Endodermal cell (in vitro differentiated cells): Measurements from ENCODE around the gene ANKRD13A. TPM values are rescaled to one million over a fixed set of nuclear protein-coding genes. Genes with fewer than 3 reads are reported as not detected.
"Not testable (repeated sequence)": the region's sequence is repeated elsewhere in the genome, so short reads cannot be mapped to it uniquely, and the experiment has no call there.

Source experiments
- DNase-seq: peaks from one replicate; pipeline ENCODE4 v3.0.0-alpha.2; 2017
- H3K27ac ChIP-seq: 2 replicates; pipeline ENCODE4 v1.5.1; 2013; ENCODE audit warnings: mild to moderate bottlenecking, low read depth, low read length, moderate library complexity
- H3K27me3 ChIP-seq: 2 replicates; pipeline ENCODE4 v1.6.1; 2013; ENCODE audit warnings: mild to moderate bottlenecking, low read length, moderate library complexity; ENCODE audit not compliant: insufficient read depth, control insufficient read depth, poor library complexity, severe bottlenecking
- H3K36me3 ChIP-seq: 2 replicates; pipeline ENCODE4 v1.7.0; 2013; ENCODE audit warnings: mild to moderate bottlenecking, low read length, moderate library complexity; ENCODE audit not compliant: control insufficient read depth, insufficient read depth
- H3K4me1 ChIP-seq: one replicate; pipeline ENCODE4 v1.7.0; 2013; ENCODE audit warnings: low read length; ENCODE audit not compliant: control insufficient read depth, insufficient read depth
- H3K4me3 ChIP-seq: 2 replicates; pipeline ENCODE4 v1.5.1; 2013; ENCODE audit warnings: mild to moderate bottlenecking, low read length, moderate library complexity
- H3K9ac ChIP-seq: 2 replicates; pipeline ENCODE4 v1.6.1; 2013; ENCODE audit warnings: mild to moderate bottlenecking, low read length, moderate library complexity; ENCODE audit not compliant: poor library complexity, severe bottlenecking; ENCODE audit errors: extremely low read depth
- H3K9me3 ChIP-seq: 2 replicates; pipeline ENCODE4 v1.6.1; 2013; ENCODE audit warnings: mild to moderate bottlenecking, low read length, moderate library complexity; ENCODE audit not compliant: control insufficient read depth
- H3K27ac Mint-ChIP-seq: 2 replicates; pipeline ENCODE4 v1.8.0; 2020; ENCODE audit warnings: mixed read lengths
- H3K27me3 Mint-ChIP-seq: 2 replicates; pipeline ENCODE4 v1.8.0; 2021; ENCODE audit warnings: mild to moderate bottlenecking, mixed read lengths; ENCODE audit not compliant: insufficient read depth
- H3K36me3 Mint-ChIP-seq: 2 replicates; pipeline ENCODE4 v1.8.0; 2020; ENCODE audit warnings: low read depth, mixed read lengths
- H3K4me1 Mint-ChIP-seq: 2 replicates; pipeline ENCODE4 v1.8.0; 2020; ENCODE audit warnings: mixed read lengths
- H3K4me3 Mint-ChIP-seq: 2 replicates; pipeline ENCODE4 v1.8.0; 2020; ENCODE audit warnings: mild to moderate bottlenecking, moderate library complexity, mixed read lengths
- H3K9me3 Mint-ChIP-seq: 2 replicates; pipeline ENCODE4 v1.8.0; 2020; ENCODE audit warnings: mild to moderate bottlenecking, mixed read lengths
- WGBS, 2 experiments: methylation state at CpG; one replicate each; pipeline versions ENCODE4 v1.1.5 to v1.1.7; 2013; ENCODE audit warnings: missing lambda C conversion rate in 2 of 2, mixed read lengths in 1 of 2; ENCODE audit not compliant: insufficient coverage in 1 of 2, insufficient read length in 1 of 2; 5-methylcytosine and 5-hydroxymethylcytosine counted together
- total RNA-seq, 2 donors: library from RNA; stranded (reverse); fragmentation: NEBNext Ultra II Directional in 1 of 2; extraction: Animal tissue kit (Norgen Biotek cat#: 25700) in 1 of 2; gene quantifications; 2 replicates in 1 of 2; 3 replicates in 1 of 2; pipeline ENCODE4 v1.2.1, GENCODE V29; 2021
- TF ChIP-seq, protein P1 (sequence below): fragments of 200-600 bp; sonication (generic); conservative IDR thresholded peaks from 2 replicates; pipeline ENCODE4 v1.5.0; 2021; ENCODE audit warnings: antibody characterized with exemption, mild to moderate bottlenecking

ANKRD13A gene
- total RNA-seq, 2 donors from 2014 or later, result 33.2 to 44.6 TPM

DNA sequence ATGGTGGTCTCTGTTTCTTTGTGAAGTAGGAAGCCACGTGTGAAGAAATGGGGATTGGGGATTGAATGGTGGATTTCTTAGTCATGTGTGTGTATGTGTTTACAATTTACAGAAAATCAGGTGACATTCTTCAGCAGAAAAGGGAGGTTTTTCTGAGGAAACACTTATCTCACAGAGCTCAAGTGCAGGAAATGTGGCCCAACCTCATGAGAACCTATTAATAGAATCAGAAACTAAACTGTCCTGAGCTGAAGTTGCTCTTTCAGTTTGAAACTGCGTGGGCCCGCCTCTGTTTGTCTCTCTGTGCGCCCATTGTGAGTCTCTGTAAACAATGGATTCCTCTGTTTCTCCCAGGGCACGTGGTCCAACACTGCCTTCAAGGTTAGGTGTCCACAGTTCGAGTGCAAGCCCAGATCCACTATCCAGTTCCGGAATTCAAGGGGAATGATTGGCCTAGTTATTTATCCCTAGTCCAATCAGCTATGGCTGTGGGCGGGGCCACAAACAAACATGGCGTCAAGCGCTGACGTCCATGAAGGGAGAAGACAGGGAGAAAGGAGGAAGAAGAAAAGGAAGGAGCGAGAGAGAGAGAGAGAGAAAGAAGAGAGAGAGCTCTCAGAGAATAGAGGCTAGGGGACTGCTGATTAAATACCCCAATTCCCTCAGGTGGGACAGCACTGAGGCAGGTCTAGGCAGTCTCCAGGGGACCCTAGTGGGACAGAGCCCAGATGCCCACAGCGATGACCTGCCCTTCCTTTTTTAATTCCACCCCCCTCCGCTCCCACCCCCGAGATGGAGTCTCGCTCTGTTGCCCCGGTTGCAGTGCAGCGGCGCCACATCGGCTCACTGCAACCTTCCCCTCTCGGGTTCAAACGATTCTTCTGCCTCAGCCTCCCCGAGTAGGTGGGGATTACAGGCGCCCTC, 80.5 kb downstream of the ANKRD13A start:
- no peak overlapping the region for H3K4me3 Mint-ChIP-seq
- no peaks in the 10 kb centered on the region for H3K9me3 Mint-ChIP-seq
- peaks cover 3% of the 10 kb centered on the region for H3K27me3 Mint-ChIP-seq
- WGBS, 2 experiments, result 95 to 96% methylated on average over 15 to 24 of the region's 24 CpGs
- H3K4me1 Mint-ChIP-seq, result no peaks in the 10 kb centered on the region
- Histone ChIP-seq H3K9ac (no peak overlapping the region), H3K27ac (no peak overlapping the region), H3K27me3 (no peaks in the 10 kb centered on the region), H3K4me3 (no peak overlapping the region), H3K4me1 (no peaks in the 10 kb centered on the region), H3K36me3 (no peaks in the 10 kb centered on the region), H3K9me3 (no peaks in the 10 kb centered on the region)
- no peaks in the 10 kb centered on the region for H3K36me3 Mint-ChIP-seq
- no peak overlapping the region for H3K27ac Mint-ChIP-seq
- TF ChIP-seq, protein P1, sequence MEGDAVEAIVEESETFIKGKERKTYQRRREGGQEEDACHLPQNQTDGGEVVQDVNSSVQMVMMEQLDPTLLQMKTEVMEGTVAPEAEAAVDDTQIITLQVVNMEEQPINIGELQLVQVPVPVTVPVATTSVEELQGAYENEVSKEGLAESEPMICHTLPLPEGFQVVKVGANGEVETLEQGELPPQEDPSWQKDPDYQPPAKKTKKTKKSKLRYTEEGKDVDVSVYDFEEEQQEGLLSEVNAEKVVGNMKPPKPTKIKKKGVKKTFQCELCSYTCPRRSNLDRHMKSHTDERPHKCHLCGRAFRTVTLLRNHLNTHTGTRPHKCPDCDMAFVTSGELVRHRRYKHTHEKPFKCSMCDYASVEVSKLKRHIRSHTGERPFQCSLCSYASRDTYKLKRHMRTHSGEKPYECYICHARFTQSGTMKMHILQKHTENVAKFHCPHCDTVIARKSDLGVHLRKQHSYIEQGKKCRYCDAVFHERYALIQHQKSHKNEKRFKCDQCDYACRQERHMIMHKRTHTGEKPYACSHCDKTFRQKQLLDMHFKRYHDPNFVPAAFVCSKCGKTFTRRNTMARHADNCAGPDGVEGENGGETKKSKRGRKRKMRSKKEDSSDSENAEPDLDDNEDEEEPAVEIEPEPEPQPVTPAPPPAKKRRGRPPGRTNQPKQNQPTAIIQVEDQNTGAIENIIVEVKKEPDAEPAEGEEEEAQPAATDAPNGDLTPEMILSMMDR, result no peak
- no peak for DNase-seq

DNA sequence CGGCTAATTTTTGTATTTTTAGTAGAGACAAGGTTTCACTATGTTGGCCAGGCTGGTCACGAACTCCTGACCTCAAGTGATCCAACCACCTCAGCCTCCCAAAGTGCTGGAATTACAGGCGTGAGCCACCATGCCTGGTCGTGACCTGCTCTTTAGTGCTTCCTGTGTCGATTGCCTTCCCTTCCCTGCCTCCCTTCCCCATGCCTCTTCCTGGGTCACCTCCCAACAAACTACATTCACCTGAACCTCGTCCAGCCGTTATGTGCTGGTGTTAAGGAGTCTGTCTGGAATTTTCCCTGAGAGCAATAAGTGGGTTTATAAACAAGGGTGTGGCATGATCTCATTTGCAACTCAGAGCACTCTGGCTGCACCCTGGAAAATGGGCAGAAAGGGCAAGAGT, 81.2 kb downstream of the ANKRD13A start:
- no peak for DNase-seq
- H3K27ac Mint-ChIP-seq, result no peak overlapping the region

DNA sequence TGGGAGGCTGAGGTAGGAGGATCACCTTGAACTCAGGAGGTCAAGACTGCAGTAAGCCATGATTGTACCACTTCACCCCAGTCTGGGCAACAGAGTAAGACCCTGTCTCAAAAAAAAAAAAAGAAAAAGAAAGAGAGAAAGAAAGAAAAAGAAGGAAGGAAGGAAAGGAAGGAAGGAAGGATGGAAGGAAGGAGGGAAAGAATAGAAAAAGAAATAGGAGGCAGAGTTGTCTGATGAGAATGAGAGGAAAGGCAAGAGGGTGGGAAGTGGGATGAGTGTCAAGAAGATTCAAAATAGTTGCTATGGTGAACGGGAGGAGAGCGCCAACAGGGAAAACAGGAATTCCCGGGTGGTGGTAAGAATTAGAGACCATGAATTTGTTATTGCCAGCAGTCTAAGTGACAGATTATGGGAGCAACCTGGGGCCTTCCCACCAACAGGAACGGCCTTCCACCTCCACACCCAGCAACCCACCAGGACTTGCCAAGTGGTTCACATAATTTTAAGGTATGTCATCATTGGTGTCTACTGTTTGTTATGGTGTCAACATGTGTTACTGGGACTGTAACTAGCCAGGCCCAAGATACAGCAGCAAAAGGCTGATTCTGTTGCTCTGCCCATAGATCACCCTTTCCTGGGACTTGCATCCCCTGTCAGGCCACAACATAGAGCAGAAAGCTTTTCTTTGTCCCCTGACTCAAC, 85.2 kb downstream of the ANKRD13A start:
- 88% methylated on average over 4 of the region's 4 CpGs; no CpG with 5 or more reads in 1 of the 2 experiments for WGBS, 2 experiments
- H3K4me1 Mint-ChIP-seq, result no peaks in the 10 kb centered on the region
- no peak overlapping the region for H3K4me3 ChIP-seq
- H3K27me3 Mint-ChIP-seq, result peaks cover 8% of the 10 kb centered on the region
- H3K9me3 ChIP-seq, result no peaks in the 10 kb centered on the region
- TF ChIP-seq, protein P1, result no peak
- H3K9ac ChIP-seq, result no peak overlapping the region
- H3K9me3 Mint-ChIP-seq, result no peaks in the 10 kb centered on the region
- no peaks in the 10 kb centered on the region for H3K4me1 ChIP-seq
- DNase-seq, result no peak
- H3K36me3 ChIP-seq, result no peaks in the 10 kb centered on the region
- no peak overlapping the region for H3K27ac Mint-ChIP-seq
- H3K27me3 ChIP-seq, result peaks cover 8% of the 10 kb centered on the region
- H3K4me3 Mint-ChIP-seq, result no peak overlapping the region
- H3K36me3 Mint-ChIP-seq, result no peaks in the 10 kb centered on the region
- H3K27ac ChIP-seq, result no peak overlapping the region

More for the DNA sequence above, 81.2 kb downstream of the ANKRD13A start:
- Histone ChIP-seq H3K9me3 (no peaks in the 10 kb centered on the region), H3K36me3 (no peaks in the 10 kb centered on the region), H3K4me1 (no peaks in the 10 kb centered on the region), H3K9ac (no peak overlapping the region), H3K27me3 (no peaks in the 10 kb centered on the region), H3K4me3 (no peak overlapping the region), H3K27ac (no peak overlapping the region)
- Mint-ChIP-seq H3K9me3 (no peaks in the 10 kb centered on the region), H3K27me3 (peaks cover 3% of the 10 kb centered on the region), H3K4me3 (no peak overlapping the region), H3K4me1 (no peaks in the 10 kb centered on the region), H3K36me3 (no peaks in the 10 kb centered on the region)
- WGBS, 2 experiments, result 91 to 96% methylated on average over 5 to 7 of the region's 7 CpGs
- TF ChIP-seq, protein P1, result no peak

DNA sequence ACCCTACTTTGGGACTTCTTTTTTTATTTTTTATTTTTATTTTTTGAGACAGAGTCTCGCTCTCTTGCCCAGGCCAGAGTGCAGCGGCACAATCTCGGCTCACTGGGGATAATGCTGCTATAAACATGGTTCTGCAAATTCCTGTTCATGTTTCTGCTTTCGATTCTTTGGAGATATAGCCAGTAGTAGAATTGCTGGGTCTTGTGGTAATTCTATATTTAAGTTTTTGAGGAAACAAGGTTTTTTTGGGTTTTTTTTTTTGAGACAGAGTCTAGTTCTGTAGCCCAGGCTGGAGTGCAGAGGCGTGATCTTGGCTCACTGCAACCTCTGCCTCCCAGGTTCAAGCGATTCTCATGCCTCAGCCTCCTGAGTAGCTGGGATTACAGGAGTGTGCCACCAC, 89.0 kb downstream of the ANKRD13A start:
- not testable (repeated sequence) for H3K9ac ChIP-seq, DNase-seq, H3K36me3 ChIP-seq, H3K4me1 Mint-ChIP-seq, H3K9me3 Mint-ChIP-seq, H3K9me3 ChIP-seq, H3K27ac Mint-ChIP-seq, H3K27me3 ChIP-seq, H3K4me3 Mint-ChIP-seq, H3K27ac ChIP-seq, H3K4me1 ChIP-seq, H3K36me3 Mint-ChIP-seq, H3K4me3 ChIP-seq
- H3K27me3 Mint-ChIP-seq, result peaks cover 11% of the 10 kb centered on the region
- WGBS, 2 experiments, result 92 to 98% methylated on average over 6 of the region's 6 CpGs
